Erythroblast (primary cell): Measurements from ENCODE around the gene ZNF628.

Experiments
- GATA1 ChIP-seq: IDR thresholded peaks from 2 replicates; pipeline ENCODE4 v1.6.1; 2011; ENCODE audit warnings: low read depth, mild to moderate bottlenecking, control low read depth, low read length, moderate library complexity
- POLR2A ChIP-seq: IDR thresholded peaks from 2 replicates; pipeline ENCODE4 v1.6.1; 2011; ENCODE audit warnings: mild to moderate bottlenecking, low read length

- peak; percentile 28 for TF ChIP-seq POLR2A
- no peak for TF ChIP-seq GATA1
Observed at GRCh38 chr19:55440411-55441105, 35.9 kb upstream of the ZNF628 start.
